Measurements from ENCODE around the gene KANSL1. TPM values are rescaled to one million over a fixed set of nuclear protein-coding genes. Genes with fewer than 3 reads are reported as not detected.

KANSL1 gene
- total and polyA plus RNA-seq, 2 experiments from 2014 or later = 49.0 to 206 TPM

- TF ChIP-seq ZNF462 (CRISPR knock-in tag; IDR thresholded peaks at IDR 0.05) (no peak), ZNF331 (CRISPR knock-in tag; IDR thresholded peaks at IDR 0.05; ENCODE audit: low read depth) (no peak)
Observed at GRCh38 chr17:46072998-46073397, 120.2 kb downstream of the KANSL1 start (continued).

- peaks cover 28% of the 10 kb centered on the region for H3K36me3 Mint-ChIP-seq (ENCODE audit: low read depth)
- peak overlapping the region; percentile 78 for H3K27ac Mint-ChIP-seq
- H3K36me3 ChIP-seq (ENCODE audit: insufficient read depth) = peaks cover 10% of the 10 kb centered on the region
- peaks cover 34% of the 10 kb centered on the region for H3K4me1 Mint-ChIP-seq
- no peaks in the 10 kb centered on the region for H3K9me2 ChIP-seq (ENCODE audit: insufficient read depth)
- peak overlapping the region; percentile 34 for H3K4me2 ChIP-seq
- H2AFZ ChIP-seq = no peak overlapping the region
- 0 out of 2 replicates have a peak overlapping the region, but pooled peaks have one; percentile 6 for H3K27ac ChIP-seq (ENCODE audit: low read depth)
- peaks cover 85% of the 10 kb centered on the region for H3K79me2 ChIP-seq (replicated peaks; ENCODE audit: insufficient read depth)
- ATAC-seq (peak; percentile 38), DNase-seq (ENCODE audit: low spot score) (no peak)
- H3K27me3 Mint-ChIP-seq (ENCODE audit: insufficient read depth, low read depth, poor library complexity) = peaks cover under 1% of the 10 kb centered on the region
- no peaks in the 10 kb centered on the region for H3F3A ChIP-seq (replicated peaks; ENCODE audit: low read depth)
- peaks cover 7% of the 10 kb centered on the region for H3K9me3 Mint-ChIP-seq
- no peak overlapping the region for H3K4me3 ChIP-seq
- H3K4me1 ChIP-seq (ENCODE audit: insufficient read depth) = peaks cover 29% of the 10 kb centered on the region
- H4K20me1 ChIP-seq (replicated peaks; ENCODE audit: insufficient read depth) = peaks cover 25% of the 10 kb centered on the region
- no peaks in the 10 kb centered on the region for H3K27me3 ChIP-seq (ENCODE audit: insufficient read depth)
- H3K4me3 Mint-ChIP-seq = no peak overlapping the region
- no peak for TF ChIP-seq EZH2 (IDR thresholded peaks at IDR 0.05; ENCODE audit: low read depth, unreplicated experiment)
- no peak for TF ChIP-seq ZNF114 (CRISPR knock-in tag; IDR thresholded peaks at IDR 0.05)
- no peak for TF ChIP-seq NANOG (IDR thresholded peaks at IDR 0.05; ENCODE audit: borderline replicate concordance)
- no peak for TF ChIP-seq CREB1 (CRISPR knock-in tag; IDR thresholded peaks at IDR 0.05; ENCODE audit: low read depth)
- TF ChIP-seq POLR2AphosphoS5 (IDR thresholded peaks at IDR 0.05; ENCODE audit: low read depth) = no peak
- no peak for TF ChIP-seq ZNF331 (CRISPR knock-in tag; IDR thresholded peaks at IDR 0.05; ENCODE audit: low read depth)
- TF ChIP-seq ETS1 (IDR thresholded peaks at IDR 0.05) = no peak
- no peak for TF ChIP-seq STAT1 (IDR thresholded peaks at IDR 0.05; ENCODE audit: unreplicated experiment)
- TF ChIP-seq ZNF462 (CRISPR knock-in tag; IDR thresholded peaks at IDR 0.05) = no peak
- no peak for TF ChIP-seq JUNB (IDR thresholded peaks at IDR 0.05; ENCODE audit: unreplicated experiment)
Observed at GRCh38 chr17:46071796-46072195, 121.4 kb downstream of the KANSL1 start.
